TTC549 (cell line): ENCODE data around the gene IL10RA.
"Not testable (repeated sequence)": the region's sequence is repeated elsewhere in the genome, so short reads cannot be mapped to it uniquely, and the experiment has no call there.

Experiments used
- FAIRE-seq: peaks from 2 replicates; lab custom pipeline; 2012; peaks lifted over from hg19 to GRCh38; lab: Jason Lieb, UNC

The IL10RA gene

GRCh38 chr11:118007563-118008270, 21.5 kb downstream of the IL10RA start:
- not testable (repeated sequence) for FAIRE-seq

GRCh38 chr11:118008271-118008911, 22.2 kb downstream of the IL10RA start:
- FAIRE-seq = no peak

GRCh38 chr11:118009864-118010737, 23.9 kb downstream of the IL10RA start:
- FAIRE-seq = no peak

- FAIRE-seq = no peak
Measured at GRCh38 chr11:118010738-118011461, 24.7 kb downstream of the IL10RA start.

- no peak for FAIRE-seq
Measured at GRCh38 chr11:118012083-118012669, 26.0 kb downstream of the IL10RA start.

- no peak for FAIRE-seq
Measured at GRCh38 chr11:118014022-118014421, 27.8 kb downstream of the IL10RA start.

GRCh38 chr11:118015385-118015841, 29.2 kb downstream of the IL10RA start:
- FAIRE-seq = no peak

- no peak for FAIRE-seq
Measured at GRCh38 chr11:118016104-118016503, 29.9 kb downstream of the IL10RA start.

- FAIRE-seq = no peak
Measured at GRCh38 chr11:118017111-118017510, 30.9 kb downstream of the IL10RA start.

- FAIRE-seq = no peak
Measured at GRCh38 chr11:118017631-118018315, 31.6 kb downstream of the IL10RA start.

- no peak for FAIRE-seq
Measured at GRCh38 chr11:118018401-118018800, 32.2 kb downstream of the IL10RA start.

- no peak for FAIRE-seq
Measured at GRCh38 chr11:118021146-118021545, 35.0 kb downstream of the IL10RA start.

GRCh38 chr11:118027694-118028093, 41.5 kb downstream of the IL10RA start:
- FAIRE-seq = no peak

- no peak for FAIRE-seq
Measured at GRCh38 chr11:118028626-118029025, 42.4 kb downstream of the IL10RA start.

- FAIRE-seq = no peak
Measured at GRCh38 chr11:118033443-118033842, 47.2 kb downstream of the IL10RA start.

GRCh38 chr11:118042141-118042540, 55.9 kb downstream of the IL10RA start:
- FAIRE-seq = no peak

- no peak for FAIRE-seq
Measured at GRCh38 chr11:118042796-118043195, 56.6 kb downstream of the IL10RA start.

- no peak for FAIRE-seq
Measured at GRCh38 chr11:118045191-118045590, 59.0 kb downstream of the IL10RA start.

GRCh38 chr11:118046051-118046963, 60.1 kb downstream of the IL10RA start:
- FAIRE-seq = no peak
